Keratinocyte (primary cell): Measurements from ENCODE around the gene SPECC1. TPM values are rescaled to one million over a fixed set of nuclear protein-coding genes. Genes with fewer than 3 reads are reported as not detected.

Experiments used
- DNase-seq: peaks from one replicate; pipeline ENCODE4 v3.0.0-alpha.2; 2011; ENCODE audit warnings: low read depth, missing footprints, low spot score
- FAIRE-seq: peaks from 2 replicates; lab custom pipeline; 2011; peaks lifted over from hg19 to GRCh38; lab: Jason Lieb, UNC
- H2AFZ ChIP-seq: 2 replicates; pipeline ENCODE4 v1.6.0; 2012; ENCODE audit warnings: low read length, control low read depth, inconsistent platforms; ENCODE audit not compliant: control insufficient read depth
- H3K27ac ChIP-seq: 2 replicates; pipeline ENCODE4 v1.5.1; 2011; ENCODE audit warnings: low read length; ENCODE audit not compliant: control insufficient read depth, insufficient read depth
- H3K27me3 ChIP-seq: 3 replicates; pipeline ENCODE4 v1.6.0; 2011; ENCODE audit warnings: low read length; ENCODE audit not compliant: control insufficient read depth, insufficient read depth; ENCODE audit errors: extremely low read depth
- H3K36me3 ChIP-seq, 2 experiments: 2 replicates in 1 of 2; 3 replicates in 1 of 2; pipeline ENCODE4 v1.5.1; 2011; ENCODE audit warnings: low read length in 2 of 2, mild to moderate bottlenecking in 1 of 2; ENCODE audit not compliant: control insufficient read depth in 2 of 2, insufficient read depth in 2 of 2; ENCODE audit errors: extremely low read depth in 1 of 2
- H3K4me1 ChIP-seq: 3 replicates; pipeline ENCODE4 v1.5.1; 2011; ENCODE audit warnings: low read length; ENCODE audit not compliant: control insufficient read depth, insufficient read depth; ENCODE audit errors: extremely low read depth
- H3K4me2 ChIP-seq: 3 replicates; pipeline ENCODE4 v1.6.0; 2011; ENCODE audit warnings: low read depth, low read length; ENCODE audit not compliant: control insufficient read depth, insufficient read depth; ENCODE audit errors: extremely low read depth
- H3K4me3 ChIP-seq, 3 experiments: fragments of 200-600 bp in 1 of 3; sonication (generic) in 1 of 3; 2 replicates in 2 of 3; 3 replicates in 1 of 3; pipeline ENCODE4 v1.5.1; 2011 to 2016; ENCODE audit warnings: low read length in 3 of 3, mild to moderate bottlenecking in 3 of 3, control low read depth in 2 of 3, inconsistent platforms in 1 of 3, low read depth in 1 of 3, mixed read lengths in 1 of 3, mixed run types in 1 of 3, moderate library complexity in 1 of 3; ENCODE audit not compliant: control insufficient read depth in 2 of 3, insufficient read depth in 2 of 3; ENCODE audit errors: extremely low read depth in 1 of 3
- H3K79me2 ChIP-seq: 2 replicates; pipeline ENCODE4 v1.6.0; 2012; ENCODE audit warnings: low read length; ENCODE audit not compliant: control insufficient read depth, insufficient read depth
- H3K9ac ChIP-seq: 3 replicates; pipeline ENCODE4 v1.6.0; 2011; ENCODE audit warnings: low read length; ENCODE audit not compliant: control insufficient read depth, insufficient read depth; ENCODE audit errors: extremely low read depth
- H3K9me1 ChIP-seq: 3 replicates; pipeline ENCODE4 v1.6.0; 2011; ENCODE audit warnings: low read length; ENCODE audit not compliant: control insufficient read depth, insufficient read depth; ENCODE audit errors: extremely low read depth
- H3K9me3 ChIP-seq: 2 replicates; pipeline ENCODE4 v1.5.1; 2012; ENCODE audit warnings: low read depth, low read length; ENCODE audit not compliant: control insufficient read depth
- H4K20me1 ChIP-seq: 3 replicates; pipeline ENCODE4 v1.6.0; 2011; ENCODE audit warnings: low read length; ENCODE audit not compliant: control insufficient read depth, insufficient read depth; ENCODE audit errors: extremely low read depth
- EZH2 ChIP-seq: IDR thresholded peaks from one replicate; pipeline ENCODE4 v1.6.1; 2012; ENCODE audit warnings: inconsistent platforms, mild to moderate bottlenecking, low read length, moderate library complexity
- dilution Hi-C: fragments of 300-500 bp; cut with MboI; formaldehyde crosslinking; loops from one replicate; pipeline ENCODE4 v1.7.0; 2020; ENCODE audit warnings: low sequenced_read_pairs; ENCODE audit not compliant: extremely low pct_ligation_motif_present
- polyA plus RNA-seq, 5 experiments: library from polyadenylated mRNA; depleted of rRNA in 3 of 5; stranded (reverse) in 3 of 5; stranded (forward) in 1 of 5; unstranded in 1 of 5; fragments of >200 nt; gene quantifications; 1 replicate in 1 of 5; 2 replicates in 3 of 5; 3 replicates in 1 of 5; pipeline versions ENCODE4 v1.2.1 to v1.2.3, GENCODE V29; 2011 to 2012; ENCODE audit warnings: missing spikeins in 2 of 5, low read depth in 1 of 5, low replicate concordance in 1 of 5
- TF ChIP-seq, protein P1 (sequence below), 3 experiments: IDR thresholded peaks in 1 of 3; conservative IDR thresholded peaks in 1 of 3; optimal IDR thresholded peaks in 1 of 3; 2 replicates in 2 of 3; 3 replicates in 1 of 3; pipeline versions ENCODE3 to v1.5.1; 2011; ENCODE audit warnings: low read length in 3 of 3, mild to moderate bottlenecking in 3 of 3, moderate library complexity in 2 of 3, control low read depth in 1 of 3, inconsistent platforms in 1 of 3; ENCODE audit not compliant: insufficient read depth in 2 of 3; ENCODE audit errors: extremely low read depth in 1 of 3

SPECC1 gene
- polyA plus RNA-seq, 1 donor (not counting 4 experiments of a cell fraction or from before 2014, with no cell fraction given) = 20.9 TPM

DNA sequence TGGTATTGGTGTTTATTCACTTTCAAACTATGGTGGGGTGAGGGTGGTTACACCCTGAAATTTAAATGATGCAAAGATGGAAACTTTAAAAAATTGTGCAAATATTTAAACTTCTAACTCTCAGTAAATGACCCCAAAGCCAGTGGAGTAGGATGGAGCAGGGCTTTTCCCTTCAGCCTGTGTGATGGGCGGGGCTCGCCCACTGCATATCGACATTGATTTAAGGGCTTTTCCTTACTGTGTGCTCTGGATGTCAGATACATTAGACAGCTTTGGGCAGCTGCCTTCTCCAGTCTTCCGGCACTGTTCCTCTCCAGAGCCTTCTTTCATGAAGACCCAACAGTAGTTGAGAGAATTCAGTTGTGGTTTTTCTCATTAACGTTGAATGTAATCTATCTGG lies 99.9 kb downstream of the SPECC1 start:
- TF ChIP-seq, protein P1, sequence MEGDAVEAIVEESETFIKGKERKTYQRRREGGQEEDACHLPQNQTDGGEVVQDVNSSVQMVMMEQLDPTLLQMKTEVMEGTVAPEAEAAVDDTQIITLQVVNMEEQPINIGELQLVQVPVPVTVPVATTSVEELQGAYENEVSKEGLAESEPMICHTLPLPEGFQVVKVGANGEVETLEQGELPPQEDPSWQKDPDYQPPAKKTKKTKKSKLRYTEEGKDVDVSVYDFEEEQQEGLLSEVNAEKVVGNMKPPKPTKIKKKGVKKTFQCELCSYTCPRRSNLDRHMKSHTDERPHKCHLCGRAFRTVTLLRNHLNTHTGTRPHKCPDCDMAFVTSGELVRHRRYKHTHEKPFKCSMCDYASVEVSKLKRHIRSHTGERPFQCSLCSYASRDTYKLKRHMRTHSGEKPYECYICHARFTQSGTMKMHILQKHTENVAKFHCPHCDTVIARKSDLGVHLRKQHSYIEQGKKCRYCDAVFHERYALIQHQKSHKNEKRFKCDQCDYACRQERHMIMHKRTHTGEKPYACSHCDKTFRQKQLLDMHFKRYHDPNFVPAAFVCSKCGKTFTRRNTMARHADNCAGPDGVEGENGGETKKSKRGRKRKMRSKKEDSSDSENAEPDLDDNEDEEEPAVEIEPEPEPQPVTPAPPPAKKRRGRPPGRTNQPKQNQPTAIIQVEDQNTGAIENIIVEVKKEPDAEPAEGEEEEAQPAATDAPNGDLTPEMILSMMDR (optimal IDR thresholded peaks at IDR 0.05 in 1 of 3, IDR thresholded peaks at IDR 0.05 in 1 of 3, conservative IDR thresholded peaks at IDR 0.05 in 1 of 3; ENCODE audit: extremely low read depth in 1 of 3, insufficient read depth in 2 of 3, low read length in 3 of 3) = no peak
- no peak for TF ChIP-seq EZH2
- dilution Hi-C loops = no loop called here
- Histone ChIP-seq H3K9me1 (peaks cover 3% of the 10 kb centered on the region), H3K4me3 (no peak overlapping the region), H3K9me3 (no peaks in the 10 kb centered on the region), H3K4me1 (no peaks in the 10 kb centered on the region), H3K27ac (no peak overlapping the region), H3K36me3 (no peaks in the 10 kb centered on the region), H3K27me3 (peaks cover 7% of the 10 kb centered on the region), H3K4me2 (no peak overlapping the region), H3K9ac (no peak overlapping the region), H3K79me2 (no peaks in the 10 kb centered on the region), H2AFZ (no peak overlapping the region), H4K20me1 (no peaks in the 10 kb centered on the region)
- FAIRE-seq (no peak), DNase-seq (no peak)

DNA sequence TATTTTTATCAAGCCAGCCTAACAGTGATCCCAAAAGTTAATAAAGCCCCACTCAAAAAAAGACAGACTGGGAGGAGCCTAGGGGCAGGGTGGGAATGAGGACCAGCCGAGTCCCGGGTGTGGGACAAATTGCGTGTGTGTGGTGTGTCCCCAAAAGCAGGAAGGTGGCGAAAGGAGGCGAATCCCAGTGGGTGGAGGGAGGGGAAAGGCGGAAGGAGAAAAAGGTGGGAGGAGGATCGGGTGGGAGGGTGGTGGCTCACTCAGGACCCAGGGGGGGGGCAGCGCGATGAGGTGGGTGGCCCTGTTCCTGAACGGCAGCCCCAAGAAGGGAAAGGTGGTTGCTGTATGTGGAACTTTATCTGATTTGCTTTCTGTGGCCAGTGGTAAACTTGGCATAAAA lies 102.4 kb downstream of the SPECC1 start:
- no peak overlapping the region for H2AFZ ChIP-seq
- DNase-seq = no peak
- H3K36me3 ChIP-seq = no peaks in the 10 kb centered on the region
- H3K27me3 ChIP-seq = peaks cover 2% of the 10 kb centered on the region
- no peaks in the 10 kb centered on the region for H3K9me3 ChIP-seq
- no peak overlapping the region for H3K9ac ChIP-seq
- no peaks in the 10 kb centered on the region for H3K9me1 ChIP-seq
- dilution Hi-C loops = no loop called here
- TF ChIP-seq EZH2 = no peak
- TF ChIP-seq, protein P1 (optimal IDR thresholded peaks at IDR 0.05 in 1 of 3, IDR thresholded peaks at IDR 0.05 in 1 of 3, conservative IDR thresholded peaks at IDR 0.05 in 1 of 3; ENCODE audit: extremely low read depth in 1 of 3, insufficient read depth in 2 of 3, low read length in 3 of 3) = no peak
- no peak for FAIRE-seq
- no peak overlapping the region for H3K4me3 ChIP-seq
- no peak overlapping the region for H3K27ac ChIP-seq
- no peaks in the 10 kb centered on the region for H4K20me1 ChIP-seq
- no peak overlapping the region for H3K4me2 ChIP-seq
- no peaks in the 10 kb centered on the region for H3K79me2 ChIP-seq
- no peaks in the 10 kb centered on the region for H3K4me1 ChIP-seq
